IPS-18c (cell line): ENCODE data around the gene RBM47.
A peak's percentile ranks its signal among the peaks of the same experiment; 100 is the strongest.
"Not testable (repeated sequence)": the region's sequence is repeated elsewhere in the genome, so short reads cannot be mapped to it uniquely, and the experiment has no call there.

Source experiments
- H3K4me3 ChIP-seq: 2 replicates; pipeline ENCODE4 v1.7.0; 2013; ENCODE audit warnings: low read depth, mild to moderate bottlenecking, low read length, moderate library complexity; ENCODE audit not compliant: insufficient read depth
- H3K9me3 ChIP-seq: one replicate; pipeline ENCODE4 v1.6.1; 2013; ENCODE audit warnings: mild to moderate bottlenecking, low read length, moderate library complexity; ENCODE audit not compliant: control insufficient read depth, insufficient read depth

The RBM47 gene

DNA sequence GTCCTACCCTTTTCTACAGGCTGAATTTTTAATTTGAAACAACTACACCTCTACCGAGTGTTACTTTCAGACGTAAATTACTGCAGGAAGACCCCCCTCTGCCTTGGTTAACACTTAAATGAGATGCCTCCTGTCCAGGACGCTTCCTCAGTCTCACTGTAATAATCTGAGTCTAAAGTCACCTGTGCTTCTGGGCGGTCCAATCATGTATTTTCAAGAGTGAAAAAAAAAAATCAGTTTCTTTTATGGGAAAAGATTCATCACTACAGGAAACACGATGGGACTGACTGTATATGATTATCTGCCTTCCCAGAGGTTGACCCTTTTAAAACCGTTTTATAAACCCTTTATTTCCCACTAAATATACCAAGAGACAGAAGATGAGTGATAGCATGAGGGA is 776 bp downstream of the RBM47 start:
- Histone ChIP-seq H3K9me3 (no peaks in the 10 kb centered on the region), H3K4me3 (peak overlapping the region; percentile 63)

GRCh38 chr4:40628407-40628806 is 1.3 kb downstream of the RBM47 start:
- not testable (repeated sequence) for H3K9me3 ChIP-seq
- H3K4me3 ChIP-seq, result peak overlapping the region; percentile 46; the same call in 1 of the 2 replicates

DNA sequence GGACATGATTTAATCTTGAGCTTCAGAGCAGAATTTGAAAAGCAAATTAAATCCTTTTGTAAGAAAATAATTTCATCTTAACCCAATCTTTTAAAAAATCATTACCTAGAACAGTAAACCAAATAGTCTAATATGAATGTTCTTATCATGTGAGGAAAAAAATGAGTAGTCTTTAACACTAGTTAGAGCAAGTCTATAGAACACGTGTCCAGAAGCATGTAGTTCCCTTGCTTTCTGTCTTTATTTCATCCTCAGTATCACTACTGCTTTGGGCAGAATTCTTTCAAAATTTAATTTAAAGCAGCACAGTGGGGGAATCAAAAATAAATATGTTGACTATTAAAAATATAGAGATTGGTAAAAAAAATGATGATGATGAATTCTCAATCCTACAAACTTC is 2.1 kb downstream of the RBM47 start:
- Histone ChIP-seq H3K9me3 (no peaks in the 10 kb centered on the region), H3K4me3 (no peak overlapping the region)

DNA sequence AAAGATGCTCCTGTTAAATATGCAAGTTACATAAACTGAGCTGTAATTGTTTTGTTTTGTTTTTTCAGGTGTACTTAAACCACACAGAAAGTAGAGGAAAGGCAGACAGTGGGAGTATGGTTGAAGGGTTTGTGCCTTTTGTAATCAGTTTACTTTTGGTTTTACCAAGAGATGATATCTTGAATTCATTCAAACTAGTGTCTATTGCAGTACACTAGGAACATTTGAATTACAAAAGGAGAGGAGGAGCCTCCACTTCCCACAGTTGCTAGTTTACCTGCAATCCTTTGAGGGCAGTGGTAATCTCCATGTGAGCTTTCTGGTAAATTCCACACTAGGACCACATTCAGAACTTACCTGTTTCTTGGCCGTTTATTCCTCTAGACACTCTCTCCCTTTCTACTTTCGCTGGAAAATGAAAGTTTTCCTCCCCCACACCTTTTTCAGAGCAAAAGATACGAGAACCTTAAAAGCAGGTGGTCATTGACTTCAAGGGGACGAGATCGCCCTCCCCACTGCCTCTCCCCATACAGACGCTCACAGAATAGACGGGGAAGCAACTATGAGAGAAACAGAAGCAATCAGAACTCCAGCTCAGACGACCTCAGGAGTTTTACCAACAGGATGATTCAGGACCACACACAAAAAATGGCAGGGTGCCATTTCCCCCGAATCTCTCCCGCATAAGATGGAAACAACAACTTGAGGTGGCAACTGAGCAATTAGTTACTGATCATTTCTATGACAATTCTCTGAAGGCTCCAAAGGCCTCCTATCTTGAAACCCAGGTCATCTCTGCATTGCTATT is 3.3 kb downstream of the RBM47 start:
- H3K9me3 ChIP-seq, result no peaks in the 10 kb centered on the region
- no peak overlapping the region for H3K4me3 ChIP-seq

- H3K4me3 ChIP-seq, result no peak overlapping the region
- H3K9me3 ChIP-seq, result no peaks in the 10 kb centered on the region
Measured at GRCh38 chr4:40623707-40624106, 6.0 kb downstream of the RBM47 start.

DNA sequence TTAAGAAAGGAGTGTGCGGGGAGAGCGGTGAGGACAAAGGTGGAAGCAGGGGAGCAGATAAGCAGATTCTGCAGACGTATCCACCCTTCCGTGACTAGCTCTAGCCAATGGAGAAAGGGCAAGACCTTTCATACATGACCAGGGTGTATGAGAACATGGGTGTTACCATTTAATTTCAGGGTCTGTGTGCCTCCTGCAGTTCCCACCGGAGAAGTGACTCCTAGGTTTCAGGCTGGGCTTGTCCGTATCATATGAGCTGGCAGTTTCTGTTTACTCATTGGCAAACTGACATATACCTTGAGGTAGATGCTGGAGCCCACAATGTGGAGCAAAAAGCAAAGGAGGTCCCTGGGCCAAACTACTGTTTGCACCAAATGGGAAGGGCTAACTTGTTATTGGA is 6.8 kb downstream of the RBM47 start:
- Histone ChIP-seq H3K4me3 (no peak overlapping the region), H3K9me3 (no peaks in the 10 kb centered on the region)

GRCh38 chr4:40621592-40622512 is 7.8 kb downstream of the RBM47 start:
- Histone ChIP-seq H3K9me3 (no peaks in the 10 kb centered on the region), H3K4me3 (no peak overlapping the region)

DNA sequence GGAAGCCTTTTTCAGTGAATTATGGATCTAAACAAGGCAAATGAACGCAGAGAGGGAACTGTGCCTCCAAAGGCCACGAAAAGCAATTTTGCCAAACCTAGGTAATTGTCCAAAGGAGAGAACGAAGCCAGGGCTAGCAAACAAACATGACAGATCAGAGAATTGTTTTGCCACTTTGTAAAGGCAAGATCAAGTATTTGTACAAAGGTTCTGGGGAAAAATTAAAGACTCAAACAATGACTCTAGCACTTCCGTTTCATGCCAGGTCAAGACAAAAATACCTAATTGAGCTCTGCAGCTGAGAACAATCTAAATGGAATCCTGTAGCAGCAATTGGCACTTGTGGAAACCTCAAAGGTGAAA is 8.5 kb downstream of the RBM47 start:
- H3K9me3 ChIP-seq, result no peaks in the 10 kb centered on the region
- H3K4me3 ChIP-seq, result no peak overlapping the region

DNA sequence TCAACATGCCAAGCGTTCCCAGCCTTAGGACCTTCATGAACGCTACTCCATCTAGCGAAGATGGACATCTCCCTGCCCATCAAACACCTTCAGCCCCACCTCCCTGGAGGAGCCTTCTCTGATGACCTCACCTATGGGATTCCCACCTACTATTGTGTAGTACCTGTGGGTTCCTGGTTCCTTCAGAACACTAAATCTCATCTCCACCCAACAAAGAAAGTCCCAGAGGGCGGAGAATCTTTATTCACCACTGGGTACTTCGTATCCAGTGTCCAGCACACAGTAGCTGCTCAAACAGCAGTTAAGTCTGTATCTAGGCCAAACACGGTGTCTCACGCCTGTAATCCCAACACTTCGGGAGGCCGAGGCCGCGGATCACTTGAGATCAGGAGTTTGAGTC is 10.1 kb downstream of the RBM47 start:
- H3K9me3 ChIP-seq, result no peaks in the 10 kb centered on the region
- H3K4me3 ChIP-seq, result no peak overlapping the region

DNA sequence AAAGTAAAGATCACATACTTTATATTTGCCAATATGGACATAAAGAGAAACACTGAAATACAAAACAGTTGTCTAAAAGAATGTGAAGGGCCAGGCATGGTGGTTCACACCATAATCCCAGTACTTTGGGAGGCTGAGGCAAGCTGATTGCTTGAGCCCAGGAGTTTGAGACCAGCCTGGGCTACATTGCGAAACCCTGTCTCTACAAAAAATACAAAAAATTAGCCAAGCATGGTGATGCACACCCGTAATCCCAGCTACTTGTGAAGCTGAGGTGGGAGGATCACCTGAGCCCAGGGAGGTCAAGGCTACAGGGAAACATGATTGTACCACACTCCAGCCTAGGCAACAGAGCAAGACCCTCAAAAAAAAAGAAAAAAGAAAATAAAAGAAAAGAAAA is 11.8 kb downstream of the RBM47 start:
- H3K9me3 ChIP-seq, result no peaks in the 10 kb centered on the region

GRCh38 chr4:40614031-40614430 is 15.6 kb downstream of the RBM47 start:
- Histone ChIP-seq H3K4me3 (no peak overlapping the region), H3K9me3 (no peaks in the 10 kb centered on the region)

More for the DNA sequence above, 11.8 kb downstream of the RBM47 start:
- H3K4me3 ChIP-seq, result no peak overlapping the region

DNA sequence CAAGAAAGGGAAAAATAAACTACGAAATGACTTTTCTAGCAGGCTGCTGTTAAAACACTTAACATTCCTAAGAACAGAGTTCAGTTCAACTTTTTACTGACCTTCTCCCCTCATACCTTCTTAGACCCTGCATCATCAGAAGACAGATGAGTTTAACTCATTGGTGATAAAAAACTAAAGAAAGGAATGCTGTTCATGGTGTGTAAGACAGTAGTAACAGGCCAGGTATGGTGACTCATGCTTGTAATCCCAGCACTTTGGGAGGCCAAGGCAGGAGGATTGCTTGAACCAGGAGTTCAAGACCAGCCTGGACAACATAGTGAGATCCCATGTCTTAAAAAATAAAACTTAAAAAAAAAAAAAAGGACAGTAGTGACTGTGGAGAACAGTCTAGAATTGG is 16.2 kb downstream of the RBM47 start:
- H3K4me3 ChIP-seq, result no peak overlapping the region
- no peaks in the 10 kb centered on the region for H3K9me3 ChIP-seq

DNA sequence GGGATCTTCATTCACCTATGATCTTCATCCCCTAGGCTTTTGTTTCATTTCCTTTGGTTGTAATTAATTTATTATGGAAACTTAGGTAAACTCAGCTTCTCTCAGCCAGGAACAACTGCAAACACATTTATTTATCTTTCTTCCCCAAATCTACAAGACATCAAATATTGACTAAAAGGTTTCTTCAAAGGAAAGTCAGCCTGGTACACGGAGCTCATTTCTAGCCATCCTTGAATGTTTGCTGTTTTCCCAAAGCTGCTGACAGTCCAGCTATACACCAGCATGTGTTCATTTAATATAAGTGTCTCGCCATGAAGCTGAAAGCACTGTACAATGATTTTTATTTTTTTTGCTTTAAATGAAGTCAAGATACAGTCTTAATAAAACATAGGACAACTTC is 16.8 kb downstream of the RBM47 start:
- H3K4me3 ChIP-seq, result no peak overlapping the region
- no peaks in the 10 kb centered on the region for H3K9me3 ChIP-seq

DNA sequence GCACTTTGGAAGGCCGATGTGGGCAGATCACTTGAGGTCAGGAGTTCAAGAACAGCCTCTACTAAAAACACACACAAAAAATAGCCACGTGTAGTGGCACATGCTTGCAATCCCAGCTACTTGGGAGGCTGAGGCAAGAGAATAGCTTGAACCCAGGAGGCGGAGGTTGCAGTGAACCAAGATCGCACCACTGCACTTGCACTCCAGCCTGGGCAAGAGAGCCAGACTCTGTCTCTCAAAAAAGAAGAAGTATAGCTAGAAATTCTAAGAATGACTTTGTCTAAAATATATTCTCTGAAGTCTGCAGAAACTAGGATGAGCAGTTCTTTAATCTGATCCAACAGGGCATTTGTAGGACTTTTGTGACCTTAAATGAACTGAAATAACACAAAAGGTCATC is 17.4 kb downstream of the RBM47 start:
- Histone ChIP-seq H3K4me3 (no peak overlapping the region), H3K9me3 (no peaks in the 10 kb centered on the region)

DNA sequence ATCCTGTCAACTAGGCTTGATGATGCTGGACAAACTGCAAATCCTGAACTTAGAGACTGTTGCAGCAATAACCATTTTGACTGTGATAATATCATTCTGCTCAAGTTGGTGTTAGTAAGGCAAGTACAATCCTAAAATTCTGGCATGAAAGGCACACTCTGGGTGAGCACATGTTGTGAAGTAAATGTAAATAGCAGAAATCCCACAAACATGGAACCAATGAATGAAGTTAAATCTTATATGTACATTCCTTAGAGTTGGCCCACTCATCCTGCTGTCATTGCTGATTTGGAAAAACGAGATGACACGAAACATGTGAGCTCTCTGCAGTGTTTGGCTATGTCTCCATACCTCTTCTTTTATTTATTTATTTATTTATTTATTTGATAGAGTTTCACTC is 21.0 kb downstream of the RBM47 start:
- H3K9me3 ChIP-seq, result no peaks in the 10 kb centered on the region
- no peak overlapping the region for H3K4me3 ChIP-seq

GRCh38 chr4:40607221-40607620 is 22.4 kb downstream of the RBM47 start:
- no peaks in the 10 kb centered on the region for H3K9me3 ChIP-seq

GRCh38 chr4:40606239-40606767 is 23.4 kb downstream of the RBM47 start:
- H3K9me3 ChIP-seq, result no peaks in the 10 kb centered on the region
- no peak overlapping the region for H3K4me3 ChIP-seq

More at GRCh38 chr4:40607221-40607620, 22.4 kb downstream of the RBM47 start:
- no peak overlapping the region for H3K4me3 ChIP-seq

DNA sequence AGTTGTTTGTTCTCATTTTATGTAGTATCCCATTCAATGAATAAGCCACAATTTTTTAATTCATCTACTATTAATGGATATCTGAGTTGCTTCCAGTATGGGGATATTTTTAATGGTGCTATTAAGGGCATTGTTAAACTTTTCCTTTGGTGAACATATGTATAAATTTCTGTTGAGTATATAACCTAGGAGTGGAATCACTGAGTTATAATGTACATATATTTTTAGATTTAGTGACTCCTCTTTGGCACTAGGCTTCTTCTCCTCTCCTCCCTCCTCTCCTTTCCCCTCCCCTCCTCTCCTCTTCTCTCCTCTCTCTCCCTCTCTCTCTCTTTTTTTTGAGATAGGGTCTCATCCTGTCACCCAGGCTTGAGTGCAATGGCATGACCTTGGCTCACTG is 26.4 kb downstream of the RBM47 start:
- no peaks in the 10 kb centered on the region for H3K9me3 ChIP-seq
- H3K4me3 ChIP-seq, result no peak overlapping the region
